GM12865 (cell line): ENCODE data around the gene STXBP5.

ENCODE experiments used
- DNase-seq: peaks from one replicate; pipeline ENCODE4 v3.0.0; 2010; ENCODE audit warnings: low read depth
- H3K4me3 ChIP-seq: 2 replicates; pipeline ENCODE4 v1.5.1; 2011; ENCODE audit warnings: mild to moderate bottlenecking, low read depth, low read length, control low read depth
- TF ChIP-seq, protein P1 (sequence below): IDR thresholded peaks from 2 replicates; pipeline ENCODE4 v1.5.1; 2011; ENCODE audit warnings: low read length, control low read depth, low read depth, inconsistent platforms; ENCODE audit not compliant: insufficient read depth; ENCODE audit errors: missing control alignments

STXBP5 gene

GRCh38 chr6:147345902-147346301, 141.7 kb downstream of the STXBP5 start:
- H3K4me3 ChIP-seq = no peak overlapping the region
- no peak for DNase-seq
- TF ChIP-seq, protein P1, sequence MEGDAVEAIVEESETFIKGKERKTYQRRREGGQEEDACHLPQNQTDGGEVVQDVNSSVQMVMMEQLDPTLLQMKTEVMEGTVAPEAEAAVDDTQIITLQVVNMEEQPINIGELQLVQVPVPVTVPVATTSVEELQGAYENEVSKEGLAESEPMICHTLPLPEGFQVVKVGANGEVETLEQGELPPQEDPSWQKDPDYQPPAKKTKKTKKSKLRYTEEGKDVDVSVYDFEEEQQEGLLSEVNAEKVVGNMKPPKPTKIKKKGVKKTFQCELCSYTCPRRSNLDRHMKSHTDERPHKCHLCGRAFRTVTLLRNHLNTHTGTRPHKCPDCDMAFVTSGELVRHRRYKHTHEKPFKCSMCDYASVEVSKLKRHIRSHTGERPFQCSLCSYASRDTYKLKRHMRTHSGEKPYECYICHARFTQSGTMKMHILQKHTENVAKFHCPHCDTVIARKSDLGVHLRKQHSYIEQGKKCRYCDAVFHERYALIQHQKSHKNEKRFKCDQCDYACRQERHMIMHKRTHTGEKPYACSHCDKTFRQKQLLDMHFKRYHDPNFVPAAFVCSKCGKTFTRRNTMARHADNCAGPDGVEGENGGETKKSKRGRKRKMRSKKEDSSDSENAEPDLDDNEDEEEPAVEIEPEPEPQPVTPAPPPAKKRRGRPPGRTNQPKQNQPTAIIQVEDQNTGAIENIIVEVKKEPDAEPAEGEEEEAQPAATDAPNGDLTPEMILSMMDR = no peak

DNA sequence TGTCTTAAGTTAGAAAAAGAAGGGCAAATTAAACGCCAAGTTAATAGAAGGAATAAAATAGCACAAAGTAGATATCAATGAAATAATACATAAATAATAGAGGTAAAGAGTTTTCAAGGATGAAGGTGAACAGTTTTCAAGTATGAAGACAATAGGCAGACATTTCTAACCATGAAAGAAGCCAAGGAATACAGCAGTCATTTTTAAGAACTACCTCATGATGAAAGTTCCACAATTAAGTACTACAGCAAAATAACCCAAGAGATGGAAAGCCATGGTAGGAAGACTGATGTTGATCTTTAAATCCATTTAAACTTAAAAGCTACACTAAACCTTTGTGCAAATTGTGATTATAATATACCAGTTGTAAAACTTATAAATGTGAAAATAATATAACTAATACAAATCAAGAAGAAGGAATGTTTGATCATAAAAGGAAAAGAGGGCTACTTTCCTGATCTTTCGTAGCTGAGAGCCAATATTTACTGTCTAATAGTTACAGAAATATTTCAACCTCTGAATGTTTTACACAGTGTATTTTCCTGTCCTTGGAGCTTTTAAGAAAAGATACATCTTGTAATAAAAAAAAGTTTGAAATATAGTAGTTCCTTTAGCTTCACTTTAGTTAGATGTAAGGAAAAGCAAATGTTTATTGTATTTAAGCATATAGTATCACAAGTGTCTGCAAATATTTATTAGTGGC, 143.1 kb downstream of the STXBP5 start:
- no peak overlapping the region for H3K4me3 ChIP-seq
- TF ChIP-seq, protein P1 = no peak
- no peak for DNase-seq

- TF ChIP-seq, protein P1 = no peak
- no peak for DNase-seq
Measured at GRCh38 chr6:147347882-147348575, 143.8 kb downstream of the STXBP5 start.

GRCh38 chr6:147361311-147361981, 157.2 kb downstream of the STXBP5 start:
- H3K4me3 ChIP-seq = no peak overlapping the region
- DNase-seq = no peak
- TF ChIP-seq, protein P1 = no peak

More at GRCh38 chr6:147347882-147348575, 143.8 kb downstream of the STXBP5 start:
- H3K4me3 ChIP-seq = no peak overlapping the region

- DNase-seq = no peak
- TF ChIP-seq, protein P1 = no peak
- no peak overlapping the region for H3K4me3 ChIP-seq
Measured at GRCh38 chr6:147366290-147366689, 162.1 kb downstream of the STXBP5 start.

GRCh38 chr6:147371325-147371724, 167.1 kb downstream of the STXBP5 start:
- TF ChIP-seq, protein P1 = no peak
- no peak overlapping the region for H3K4me3 ChIP-seq
- DNase-seq = no peak
